K562 (cell line): Measurements from ENCODE around the gene POLR3K. TPM values are rescaled to one million over a fixed set of nuclear protein-coding genes. Genes with fewer than 3 reads are reported as not detected.

Experiments
- NR2C1 ChIP-seq, 2 experiments: fragments of 450-650 bp; IDR thresholded peaks; 2 replicates each; pipeline ENCODE4 v1.6.1; 2017; ENCODE audit warnings: mild to moderate bottlenecking in 2 of 2, antibody characterized with exemption in 1 of 2, inconsistent platforms in 1 of 2, missing compliant biosample characterization in 1 of 2, missing genetic modification characterization in 1 of 2
- POLR3G ChIP-seq: IDR thresholded peaks from 2 replicates; pipeline ENCODE4 v1.6.1; 2011; ENCODE audit not compliant: insufficient read length, insufficient replicate concordance; ENCODE audit errors: extremely low read depth
- SAP30 ChIP-seq: fragments of 200-600 bp; sonication (generic); IDR thresholded peaks from 2 replicates; pipeline ENCODE4 v1.6.1; 2012; ENCODE audit warnings: borderline replicate concordance, low read depth, mild to moderate bottlenecking, moderate library complexity, low read length, control low read depth, inconsistent platforms; ENCODE audit not compliant: insufficient read depth, poor library complexity, severe bottlenecking
- ZNF121 ChIP-seq: sonication (generic); formaldehyde crosslinking; conservative IDR thresholded peaks from 2 replicates; pipeline ENCODE4 v1.8.0; 2022; ENCODE audit warnings: missing genetic modification reagents
- polyA plus RNA-seq, 8 experiments: library from polyadenylated mRNA; depleted of rRNA in 4 of 8; stranded (reverse) in 5 of 8; unstranded in 3 of 8; fragments of >200 nt; fragmentation: Nextera tagmentation in 2 of 8; fragmentation: Illumina TruSeq in 1 of 8; extraction: Ambion mirVana in 2 of 8; extraction: Trizol in 1 of 8; gene quantifications; 2 replicates each; pipeline versions ENCODE4 v1.2.1 to v1.2.3, GENCODE V29; 2011 to 2014; ENCODE audit warnings: inconsistent platforms in 1 of 8, missing spikeins in 1 of 8
- total RNA-seq, 7 experiments: library from RNA; depleted of rRNA in 6 of 7; stranded (reverse); fragments of >200 nt in 6 of 7; fragmentation: Illumina TruSeq in 2 of 7; extraction: Trizol in 2 of 7; gene quantifications; 2 replicates each; pipeline versions ENCODE4 v1.2.1 to v1.2.3, GENCODE V29; 2011 to 2021; ENCODE audit warnings: low replicate concordance in 1 of 7
- TF ChIP-seq, protein P1 (sequence below), 2 experiments: fragments of 450-650 bp in 1 of 2; sonication (generic) in 1 of 2; formaldehyde crosslinking in 1 of 2; IDR thresholded peaks; 2 replicates each; pipeline versions ENCODE4 v1.7.1 to v1.9.0; 2016 to 2022; ENCODE audit warnings: inconsistent platforms in 1 of 2, mild to moderate bottlenecking in 1 of 2, missing genetic modification reagents in 1 of 2
- TF ChIP-seq, protein P2 (sequence below): fragments of 450-650 bp; IDR thresholded peaks from 2 replicates; pipeline ENCODE4 v1.7.1; 2018; ENCODE audit warnings: mild to moderate bottlenecking, low read depth; ENCODE audit not compliant: partially characterized antibody

Gene POLR3K
- total and polyA plus RNA-seq, 9 of the 15 experiments (the other 6 are each of a cell fraction or from before 2014, with no cell fraction given): 42.1 to 315 (median 86.7) TPM

DNA sequence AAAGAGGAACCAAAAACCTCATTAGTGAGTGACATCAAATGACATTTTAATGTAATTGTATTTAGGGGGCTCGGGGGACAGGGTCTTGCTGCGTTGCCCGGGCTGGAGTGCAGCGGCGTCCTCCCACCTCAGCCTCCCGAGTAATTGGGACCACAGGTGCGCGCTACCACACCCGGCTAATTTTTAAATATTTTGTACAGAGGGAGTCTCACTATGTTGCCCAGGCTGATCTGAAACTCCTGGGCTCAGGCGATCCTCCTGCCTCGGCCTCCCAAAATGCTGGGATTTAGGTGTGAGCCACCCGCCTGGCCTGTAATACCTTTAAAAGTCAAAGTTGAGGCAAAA is 801 bp upstream of the POLR3K start (continued):
- TF ChIP-seq, protein P1, sequence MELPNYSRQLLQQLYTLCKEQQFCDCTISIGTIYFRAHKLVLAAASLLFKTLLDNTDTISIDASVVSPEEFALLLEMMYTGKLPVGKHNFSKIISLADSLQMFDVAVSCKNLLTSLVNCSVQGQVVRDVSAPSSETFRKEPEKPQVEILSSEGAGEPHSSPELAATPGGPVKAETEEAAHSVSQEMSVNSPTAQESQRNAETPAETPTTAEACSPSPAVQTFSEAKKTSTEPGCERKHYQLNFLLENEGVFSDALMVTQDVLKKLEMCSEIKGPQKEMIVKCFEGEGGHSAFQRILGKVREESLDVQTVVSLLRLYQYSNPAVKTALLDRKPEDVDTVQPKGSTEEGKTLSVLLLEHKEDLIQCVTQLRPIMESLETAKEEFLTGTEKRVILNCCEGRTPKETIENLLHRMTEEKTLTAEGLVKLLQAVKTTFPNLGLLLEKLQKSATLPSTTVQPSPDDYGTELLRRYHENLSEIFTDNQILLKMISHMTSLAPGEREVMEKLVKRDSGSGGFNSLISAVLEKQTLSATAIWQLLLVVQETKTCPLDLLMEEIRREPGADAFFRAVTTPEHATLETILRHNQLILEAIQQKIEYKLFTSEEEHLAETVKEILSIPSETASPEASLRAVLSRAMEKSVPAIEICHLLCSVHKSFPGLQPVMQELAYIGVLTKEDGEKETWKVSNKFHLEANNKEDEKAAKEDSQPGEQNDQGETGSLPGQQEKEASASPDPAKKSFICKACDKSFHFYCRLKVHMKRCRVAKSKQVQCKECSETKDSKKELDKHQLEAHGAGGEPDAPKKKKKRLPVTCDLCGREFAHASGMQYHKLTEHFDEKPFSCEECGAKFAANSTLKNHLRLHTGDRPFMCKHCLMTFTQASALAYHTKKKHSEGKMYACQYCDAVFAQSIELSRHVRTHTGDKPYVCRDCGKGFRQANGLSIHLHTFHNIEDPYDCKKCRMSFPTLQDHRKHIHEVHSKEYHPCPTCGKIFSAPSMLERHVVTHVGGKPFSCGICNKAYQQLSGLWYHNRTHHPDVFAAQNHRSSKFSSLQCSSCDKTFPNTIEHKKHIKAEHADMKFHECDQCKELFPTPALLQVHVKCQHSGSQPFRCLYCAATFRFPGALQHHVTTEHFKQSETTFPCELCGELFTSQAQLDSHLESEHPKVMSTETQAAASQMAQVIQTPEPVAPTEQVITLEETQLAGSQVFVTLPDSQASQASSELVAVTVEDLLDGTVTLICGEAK (IDR thresholded peaks at IDR 0.05): peak; percentile 27; the same call in 1 of the 2 replicates
- TF ChIP-seq, protein P1 (CRISPR knock-in tag; IDR thresholded peaks at IDR 0.05): no peak
- TF ChIP-seq NR2C1 (IDR thresholded peaks at IDR 0.05) (no peak), NR2C1 (tag; IDR thresholded peaks at IDR 0.05) (no peak), SAP30 (peak; percentile 17), ZNF121 (peak; percentile 95), POLR3G (no peak)
- TF ChIP-seq, protein P2, sequence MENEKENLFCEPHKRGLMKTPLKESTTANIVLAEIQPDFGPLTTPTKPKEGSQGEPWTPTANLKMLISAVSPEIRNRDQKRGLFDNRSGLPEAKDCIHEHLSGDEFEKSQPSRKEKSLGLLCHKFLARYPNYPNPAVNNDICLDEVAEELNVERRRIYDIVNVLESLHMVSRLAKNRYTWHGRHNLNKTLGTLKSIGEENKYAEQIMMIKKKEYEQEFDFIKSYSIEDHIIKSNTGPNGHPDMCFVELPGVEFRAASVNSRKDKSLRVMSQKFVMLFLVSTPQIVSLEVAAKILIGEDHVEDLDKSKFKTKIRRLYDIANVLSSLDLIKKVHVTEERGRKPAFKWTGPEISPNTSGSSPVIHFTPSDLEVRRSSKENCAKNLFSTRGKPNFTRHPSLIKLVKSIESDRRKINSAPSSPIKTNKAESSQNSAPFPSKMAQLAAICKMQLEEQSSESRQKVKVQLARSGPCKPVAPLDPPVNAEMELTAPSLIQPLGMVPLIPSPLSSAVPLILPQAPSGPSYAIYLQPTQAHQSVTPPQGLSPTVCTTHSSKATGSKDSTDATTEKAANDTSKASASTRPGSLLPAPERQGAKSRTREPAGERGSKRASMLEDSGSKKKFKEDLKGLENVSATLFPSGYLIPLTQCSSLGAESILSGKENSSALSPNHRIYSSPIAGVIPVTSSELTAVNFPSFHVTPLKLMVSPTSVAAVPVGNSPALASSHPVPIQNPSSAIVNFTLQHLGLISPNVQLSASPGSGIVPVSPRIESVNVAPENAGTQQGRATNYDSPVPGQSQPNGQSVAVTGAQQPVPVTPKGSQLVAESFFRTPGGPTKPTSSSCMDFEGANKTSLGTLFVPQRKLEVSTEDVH: no peak
- TF ChIP-seq, all 486 proteins: peak for 3
